Esophagus muscularis mucosa (tissue), 3 donors: Measurements from ENCODE around the gene IDH2.
A peak's percentile ranks its signal among the peaks of the same experiment; 100 is the strongest.

Experiments
- POLR2A ChIP-seq: fragments of 450-650 bp; IDR thresholded peaks from one replicate; pipeline ENCODE4 v1.6.1; 2017; ENCODE audit warnings: antibody characterized with exemption, moderate library complexity, mild to moderate bottlenecking, low read depth
- TF ChIP-seq, protein P1 (sequence below), 3 experiments: fragments of 200-600 bp in 2 of 3; fragments of 450-650 bp in 1 of 3; sonication (generic) in 2 of 3; IDR thresholded peaks; one replicate each; pipeline ENCODE4 v1.5.1; 2017 to 2019; ENCODE audit warnings: antibody characterized with exemption in 3 of 3, mild to moderate bottlenecking in 2 of 3, moderate library complexity in 1 of 3

DNA sequence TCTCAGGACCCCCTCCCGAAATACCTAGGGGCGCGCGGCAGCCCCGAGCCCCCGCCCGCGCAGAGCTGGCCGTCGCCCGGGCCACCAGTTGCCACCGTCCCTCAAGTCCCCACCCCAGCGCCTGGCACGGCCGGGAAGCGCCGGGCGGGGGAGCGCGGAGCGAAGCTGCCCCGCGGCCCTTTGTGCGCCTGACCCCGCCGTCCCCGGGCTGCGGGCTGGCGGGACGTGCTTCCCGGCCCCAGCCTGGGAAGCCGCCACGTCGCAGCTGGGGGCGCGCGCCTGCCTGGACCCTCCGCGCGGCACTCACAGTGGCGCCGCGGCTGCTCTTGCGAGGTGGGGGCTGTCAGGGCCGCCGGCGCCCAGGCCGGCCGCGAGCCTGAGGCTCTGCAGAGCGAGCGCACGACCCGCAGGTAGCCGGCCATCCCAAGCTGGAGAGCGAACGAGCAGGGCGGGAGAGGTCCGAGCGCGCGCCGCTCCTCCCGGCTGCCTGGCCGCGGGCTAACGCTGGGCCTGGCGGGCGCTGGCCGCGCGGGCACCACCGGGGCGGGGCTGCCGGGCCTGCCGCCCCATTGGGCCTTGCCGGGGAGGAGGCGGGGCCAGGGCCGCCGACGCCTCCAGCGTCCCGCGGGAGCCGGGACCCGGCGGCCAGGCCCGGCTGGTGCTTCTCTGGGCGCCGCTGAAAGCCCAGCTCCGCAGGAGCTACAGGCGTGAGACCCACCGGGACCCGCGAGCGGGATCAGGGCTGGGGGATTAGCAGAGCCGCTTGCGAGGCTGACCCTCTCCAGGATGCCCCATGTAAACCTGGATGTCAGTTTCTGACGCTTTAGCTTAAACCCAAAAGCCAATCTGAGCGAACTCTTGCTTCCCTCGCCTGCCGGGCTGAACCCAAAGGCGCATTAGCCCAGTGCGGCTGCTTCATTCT is at the start of gene IDH2:
- TF ChIP-seq, protein P1, sequence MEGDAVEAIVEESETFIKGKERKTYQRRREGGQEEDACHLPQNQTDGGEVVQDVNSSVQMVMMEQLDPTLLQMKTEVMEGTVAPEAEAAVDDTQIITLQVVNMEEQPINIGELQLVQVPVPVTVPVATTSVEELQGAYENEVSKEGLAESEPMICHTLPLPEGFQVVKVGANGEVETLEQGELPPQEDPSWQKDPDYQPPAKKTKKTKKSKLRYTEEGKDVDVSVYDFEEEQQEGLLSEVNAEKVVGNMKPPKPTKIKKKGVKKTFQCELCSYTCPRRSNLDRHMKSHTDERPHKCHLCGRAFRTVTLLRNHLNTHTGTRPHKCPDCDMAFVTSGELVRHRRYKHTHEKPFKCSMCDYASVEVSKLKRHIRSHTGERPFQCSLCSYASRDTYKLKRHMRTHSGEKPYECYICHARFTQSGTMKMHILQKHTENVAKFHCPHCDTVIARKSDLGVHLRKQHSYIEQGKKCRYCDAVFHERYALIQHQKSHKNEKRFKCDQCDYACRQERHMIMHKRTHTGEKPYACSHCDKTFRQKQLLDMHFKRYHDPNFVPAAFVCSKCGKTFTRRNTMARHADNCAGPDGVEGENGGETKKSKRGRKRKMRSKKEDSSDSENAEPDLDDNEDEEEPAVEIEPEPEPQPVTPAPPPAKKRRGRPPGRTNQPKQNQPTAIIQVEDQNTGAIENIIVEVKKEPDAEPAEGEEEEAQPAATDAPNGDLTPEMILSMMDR (IDR thresholded peaks at IDR 0.05): peak in 2 of 3 experiments; percentile 5 to 16
- TF ChIP-seq POLR2A: peak; percentile 65
